SK-N-SH treated with all-trans-retinoic acid at 6 μM for 48 hours (cell line): ENCODE results near the gene ASB3.

Experiments
- ARNTL ChIP-seq: fragments of 450-650 bp; formaldehyde crosslinking; IDR thresholded peaks from 2 replicates; pipeline ENCODE4 v1.5.0; 2020; ENCODE audit warnings: low read depth, mild to moderate bottlenecking, moderate library complexity, borderline replicate concordance
- CREB5 ChIP-seq: fragments of 250-450 bp; sonication (Bioruptor Pico); IDR thresholded peaks from 2 replicates; pipeline ENCODE4 v1.5.1; 2020; ENCODE audit warnings: low read depth, mild to moderate bottlenecking, moderate library complexity
- CSDC2 ChIP-seq: fragments of 250-450 bp; sonication (Bioruptor Pico); IDR thresholded peaks from 2 replicates; pipeline ENCODE4 v1.5.0; 2020; ENCODE audit warnings: mild to moderate bottlenecking, moderate library complexity
- ESRRG ChIP-seq: fragments of 250-450 bp; sonication (Bioruptor Pico); IDR thresholded peaks from 2 replicates; pipeline ENCODE4 v1.6.1; 2021; ENCODE audit warnings: mild to moderate bottlenecking
- GLIS3 ChIP-seq: fragments of 250-450 bp; sonication (Bioruptor Pico); IDR thresholded peaks from 2 replicates; pipeline ENCODE4 v1.5.0; 2020; ENCODE audit warnings: mild to moderate bottlenecking, moderate library complexity
- TCF4 ChIP-seq: fragments of 250-450 bp; sonication (Bioruptor Pico); IDR thresholded peaks from 2 replicates; pipeline ENCODE4 v1.8.0; 2021; ENCODE audit warnings: mild to moderate bottlenecking, moderate library complexity, borderline replicate concordance
- TOX ChIP-seq: fragments of 250-450 bp; sonication (Bioruptor Pico); IDR thresholded peaks from 2 replicates; pipeline ENCODE4 v1.8.0; 2021; ENCODE audit warnings: mild to moderate bottlenecking, moderate library complexity, borderline replicate concordance
- ZFP3 ChIP-seq: fragments of 250-450 bp; sonication (Bioruptor Pico); IDR thresholded peaks from 2 replicates; pipeline ENCODE4 v1.5.0; 2020; ENCODE audit warnings: mild to moderate bottlenecking, moderate library complexity
- ZFP30 ChIP-seq: fragments of 450-650 bp; formaldehyde crosslinking; IDR thresholded peaks from 2 replicates; pipeline ENCODE4 v1.5.0; 2022; ENCODE audit warnings: mild to moderate bottlenecking, moderate library complexity
- ZNF8 ChIP-seq: fragments of 450-650 bp; formaldehyde crosslinking; IDR thresholded peaks from 2 replicates; pipeline ENCODE4 v1.5.0; 2020; ENCODE audit warnings: mild to moderate bottlenecking, moderate library complexity
- TF ChIP-seq, protein P1 (sequence below): fragments of 250-450 bp; sonication (Bioruptor Pico); IDR thresholded peaks from 2 replicates; pipeline ENCODE4 v1.8.0; 2020; ENCODE audit warnings: mild to moderate bottlenecking, moderate library complexity, borderline replicate concordance

GRCh38 chr2:53793261-53793660, 6.5 kb upstream of the ASB3 start:
- TF ChIP-seq TCF4 (CRISPR knock-in tag) (no peak), GLIS3 (CRISPR knock-in tag) (no peak), TOX (CRISPR knock-in tag) (no peak), ZNF8 (CRISPR knock-in tag) (no peak), ZFP3 (CRISPR knock-in tag) (no peak), ARNTL (CRISPR knock-in tag) (no peak), ZFP30 (CRISPR knock-in tag) (no peak), ESRRG (CRISPR knock-in tag) (no peak), CSDC2 (no peak), CREB5 (no peak)
- TF ChIP-seq, protein P1, sequence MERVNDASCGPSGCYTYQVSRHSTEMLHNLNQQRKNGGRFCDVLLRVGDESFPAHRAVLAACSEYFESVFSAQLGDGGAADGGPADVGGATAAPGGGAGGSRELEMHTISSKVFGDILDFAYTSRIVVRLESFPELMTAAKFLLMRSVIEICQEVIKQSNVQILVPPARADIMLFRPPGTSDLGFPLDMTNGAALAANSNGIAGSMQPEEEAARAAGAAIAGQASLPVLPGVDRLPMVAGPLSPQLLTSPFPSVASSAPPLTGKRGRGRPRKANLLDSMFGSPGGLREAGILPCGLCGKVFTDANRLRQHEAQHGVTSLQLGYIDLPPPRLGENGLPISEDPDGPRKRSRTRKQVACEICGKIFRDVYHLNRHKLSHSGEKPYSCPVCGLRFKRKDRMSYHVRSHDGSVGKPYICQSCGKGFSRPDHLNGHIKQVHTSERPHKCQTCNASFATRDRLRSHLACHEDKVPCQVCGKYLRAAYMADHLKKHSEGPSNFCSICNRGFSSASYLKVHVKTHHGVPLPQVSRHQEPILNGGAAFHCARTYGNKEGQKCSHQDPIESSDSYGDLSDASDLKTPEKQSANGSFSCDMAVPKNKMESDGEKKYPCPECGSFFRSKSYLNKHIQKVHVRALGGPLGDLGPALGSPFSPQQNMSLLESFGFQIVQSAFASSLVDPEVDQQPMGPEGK (CRISPR knock-in tag), result no peak
